Endothelial cell of umbilical vein (primary cell): Measurements from ENCODE around the gene GABRA4. TPM values are rescaled to one million over a fixed set of nuclear protein-coding genes. Genes with fewer than 3 reads are reported as not detected.

Experiments used
- BruUV-seq: library from RNA; stranded (reverse); fragments of 400-500 nt; replicated peaks from 2 replicates; lab custom pipeline; 2021; lab: Mats Ljungman, UMichigan
- CTCF ChIA-PET: fragments of 300-600, 350-600 bp; sonication (Branson Sonifier 250); formaldehyde crosslinking; loops from one replicate; lab custom pipeline; 2021; ENCODE audit warnings: antibody characterized with exemption, inconsistent platforms; lab: Charles Lee
- POLR2A ChIA-PET: fragments of 300-600, 350-600 bp; sonication (Branson Sonifier 250); formaldehyde crosslinking; loops from one replicate; lab custom pipeline; 2021; ENCODE audit warnings: antibody characterized with exemption, inconsistent platforms; lab: Charles Lee
- DNase-seq: peaks from one replicate; pipeline ENCODE4 v3.0.0-alpha.2; 2011; ENCODE audit warnings: low read depth, low spot score
- FAIRE-seq: peaks from 2 replicates; lab custom pipeline; 2011; peaks lifted over from hg19 to GRCh38; lab: Jason Lieb, UNC
- H2AFZ ChIP-seq: 2 replicates; pipeline ENCODE4 v1.6.0; 2012; ENCODE audit warnings: low read depth, low read length, control low read depth, inconsistent platforms
- H3K27ac ChIP-seq: 2 replicates; pipeline ENCODE4 v1.5.1; 2011; ENCODE audit warnings: low read depth, mild to moderate bottlenecking, control low read depth, low read length, moderate library complexity; ENCODE audit not compliant: insufficient read depth
- H3K27me3 ChIP-seq, 2 experiments: 2 replicates each; pipeline versions ENCODE4 v1.6.0 to v1.6.1; 2011; ENCODE audit warnings: low read length in 2 of 2, mixed read lengths in 1 of 2; ENCODE audit not compliant: control insufficient read depth in 2 of 2, insufficient read depth in 2 of 2
- H3K36me3 ChIP-seq, 2 experiments: 2 replicates in 1 of 2; 3 replicates in 1 of 2; pipeline ENCODE4 v1.5.1; 2011; ENCODE audit warnings: low read length in 2 of 2, mild to moderate bottlenecking in 1 of 2, moderate library complexity in 1 of 2; ENCODE audit not compliant: control insufficient read depth in 2 of 2, insufficient read depth in 2 of 2; ENCODE audit errors: extremely low read depth in 1 of 2
- H3K4me1 ChIP-seq: 3 replicates; pipeline ENCODE4 v1.5.1; 2011; ENCODE audit warnings: mild to moderate bottlenecking, low read length; ENCODE audit not compliant: control insufficient read depth, insufficient read depth; ENCODE audit errors: extremely low read depth
- H3K4me2 ChIP-seq: 2 replicates; pipeline ENCODE4 v1.6.1; 2011; ENCODE audit warnings: low read length, control low read depth, mixed read lengths; ENCODE audit not compliant: insufficient read depth
- H3K4me3 ChIP-seq, 3 experiments: fragments of 200-600 bp in 1 of 3; sonication (generic), shearing (Covaris generic) in 1 of 3; replicated peaks in 1 of 3; 2 replicates each; pipeline ENCODE4 v1.5.1; 2011 to 2016; ENCODE audit warnings: control low read depth in 3 of 3, low read length in 3 of 3, mild to moderate bottlenecking in 2 of 3, inconsistent platforms in 1 of 3, low read depth in 1 of 3, moderate library complexity in 1 of 3; ENCODE audit not compliant: insufficient read depth in 1 of 3
- H3K79me2 ChIP-seq: 2 replicates; pipeline ENCODE4 v1.6.0; 2012; ENCODE audit warnings: low read length, inconsistent platforms; ENCODE audit not compliant: control insufficient read depth, insufficient read depth
- H3K9ac ChIP-seq: replicated peaks from 2 replicates; pipeline ENCODE3; 2011; ENCODE audit warnings: low read length, control low read depth; ENCODE audit not compliant: insufficient read depth; ENCODE audit errors: extremely low read depth
- H3K9me1 ChIP-seq: replicated peaks from 3 replicates; pipeline ENCODE4 v1.6.0; 2011; ENCODE audit warnings: mild to moderate bottlenecking, low read length; ENCODE audit not compliant: control insufficient read depth, insufficient read depth; ENCODE audit errors: extremely low read depth
- H3K9me3 ChIP-seq: replicated peaks from 2 replicates; pipeline ENCODE4 v1.5.1; 2012; ENCODE audit warnings: low read length, inconsistent platforms; ENCODE audit not compliant: control insufficient read depth, insufficient read depth
- H4K20me1 ChIP-seq: replicated peaks from 2 replicates; pipeline ENCODE3; 2011; ENCODE audit warnings: mild to moderate bottlenecking, low read length; ENCODE audit not compliant: control insufficient read depth, insufficient read depth; ENCODE audit errors: extremely low read depth
- EZH2 ChIP-seq: IDR thresholded peaks from 2 replicates; pipeline ENCODE4 v1.6.1; 2012; ENCODE audit warnings: borderline replicate concordance, low read depth, mild to moderate bottlenecking, moderate library complexity, low read length, inconsistent platforms; ENCODE audit not compliant: severe bottlenecking
- FOS ChIP-seq: IDR thresholded peaks from 2 replicates; pipeline ENCODE4 v1.6.1; 2011; ENCODE audit warnings: mild to moderate bottlenecking, low read length, moderate library complexity, borderline replicate concordance; ENCODE audit not compliant: insufficient read depth
- GATA2 ChIP-seq: IDR thresholded peaks from 2 replicates; pipeline ENCODE4 v1.7.0; 2011; ENCODE audit warnings: low read depth, mild to moderate bottlenecking, moderate library complexity, mixed read lengths, low read length; ENCODE audit not compliant: insufficient read length, insufficient read depth
- JUN ChIP-seq: IDR thresholded peaks from 2 replicates; pipeline ENCODE4 v1.6.1; 2011; ENCODE audit warnings: borderline replicate concordance, low read depth; ENCODE audit not compliant: insufficient read length, insufficient read depth
- MYC ChIP-seq: IDR thresholded peaks from one replicate; pipeline ENCODE4 v1.6.1; 2011; ENCODE audit warnings: mild to moderate bottlenecking, low read depth, low read length
- POLR2A ChIP-seq: IDR thresholded peaks from 2 replicates; pipeline ENCODE4 v1.6.1; 2012; ENCODE audit warnings: low read depth, mild to moderate bottlenecking, control low read depth, low read length
- POLR2AphosphoS5 ChIP-seq: IDR thresholded peaks from 2 replicates; pipeline ENCODE4 v1.6.1; 2012; ENCODE audit warnings: low read depth, mild to moderate bottlenecking, control low read depth, low read length, moderate library complexity; ENCODE audit not compliant: insufficient read depth
- dilution Hi-C: fragments of 300-500 bp; cut with MboI; formaldehyde crosslinking; loops from one replicate; pipeline ENCODE4 v1.15.0; 2019; ENCODE audit warnings: low sequenced_read_pairs; ENCODE audit not compliant: extremely low pct_ligation_motif_present
- intact Hi-C: fragments of 100-400 bp; cut with micrococcal nuclease; formaldehyde crosslinking; loops from one replicate; pipeline ENCODE4 v1.10.0; 2022
- polyA plus RNA-seq, 4 experiments: library from polyadenylated mRNA; depleted of rRNA in 3 of 4; stranded (reverse) in 3 of 4; unstranded in 1 of 4; fragments of >200 nt; gene quantifications; 2 replicates each; pipeline versions ENCODE4 v1.2.1 to v1.2.3, GENCODE V29; 2011 to 2012; ENCODE audit warnings: missing spikeins in 1 of 4
- total RNA-seq: library from RNA; stranded (reverse); gene quantifications from 2 replicates; pipeline ENCODE4 v1.2.3, GENCODE V29; 2021
- TF ChIP-seq, protein P1 (sequence below), 2 donors: IDR thresholded peaks; 1 replicate in 1 of 2; 2 replicates in 1 of 2; pipeline ENCODE4 v1.5.1; 2011; ENCODE audit warnings: low read length in 2 of 2, mild to moderate bottlenecking in 2 of 2, moderate library complexity in 2 of 2, control low read depth in 1 of 2, inconsistent platforms in 1 of 2, low read depth in 1 of 2; ENCODE audit not compliant: insufficient read depth in 1 of 2; ENCODE audit errors: extremely low read depth in 1 of 2
- TF ChIP-seq, protein P2 (sequence below): IDR thresholded peaks from 2 replicates; pipeline ENCODE4 v1.6.1; 2011; ENCODE audit not compliant: insufficient read depth, insufficient read length

Gene GABRA4
- total and polyA plus RNA-seq, 2 donors (not counting 3 experiments of a cell fraction or from before 2014, with no cell fraction given), result not detected

GRCh38 chr4:46980851-46981250 is 12.5 kb downstream of the GABRA4 start:
- TF ChIP-seq POLR2AphosphoS5 (no peak), GATA2 (no peak), JUN (no peak), FOS (no peak), EZH2 (no peak)
- Histone ChIP-seq H3K27ac (no peak overlapping the region), H3K9ac (no peak overlapping the region), H3K4me2 (no peak overlapping the region), H3K27me3 (no peaks in the 10 kb centered on the region), H3K9me1 (no peaks in the 10 kb centered on the region), H3K9me3 (no peaks in the 10 kb centered on the region), H4K20me1 (no peaks in the 10 kb centered on the region), H3K4me1 (no peaks in the 10 kb centered on the region), H3K4me3 (no peak overlapping the region), H3K36me3 (no peaks in the 10 kb centered on the region), H2AFZ (no peak overlapping the region), H3K79me2 (no peaks in the 10 kb centered on the region)
- no TSS peak for BruUV-seq
- dilution Hi-C loops, result no loop called here
- FAIRE-seq, result no peak
- ChIA-PET CTCF (no interaction called here), POLR2A (no interaction called here)
- DNase-seq, result no peak
- intact Hi-C loops, result no loop called here

GRCh38 chr4:46979726-46980125 is 13.7 kb downstream of the GABRA4 start:
- no peaks in the 10 kb centered on the region for H3K36me3 ChIP-seq
- no peak for FAIRE-seq

More at GRCh38 chr4:46979726-46980125, 13.7 kb downstream of the GABRA4 start:
- Histone ChIP-seq H3K9me1 (no peaks in the 10 kb centered on the region), H2AFZ (no peak overlapping the region), H3K4me2 (no peak overlapping the region), H3K27me3 (no peaks in the 10 kb centered on the region), H3K27ac (no peak overlapping the region), H3K9me3 (no peaks in the 10 kb centered on the region), H3K79me2 (no peaks in the 10 kb centered on the region), H3K4me3 (no peak overlapping the region), H4K20me1 (no peaks in the 10 kb centered on the region), H3K4me1 (no peaks in the 10 kb centered on the region), H3K9ac (no peak overlapping the region)
- BruUV-seq, result no TSS peak
- dilution Hi-C loops, result no loop called here
- ChIA-PET POLR2A (no interaction called here), CTCF (no interaction called here)
- intact Hi-C loops, result no loop called here
- no peak for DNase-seq
- no peak for TF ChIP-seq POLR2AphosphoS5
- no peak for TF ChIP-seq FOS
- no peak for TF ChIP-seq GATA2
- TF ChIP-seq, protein P1, sequence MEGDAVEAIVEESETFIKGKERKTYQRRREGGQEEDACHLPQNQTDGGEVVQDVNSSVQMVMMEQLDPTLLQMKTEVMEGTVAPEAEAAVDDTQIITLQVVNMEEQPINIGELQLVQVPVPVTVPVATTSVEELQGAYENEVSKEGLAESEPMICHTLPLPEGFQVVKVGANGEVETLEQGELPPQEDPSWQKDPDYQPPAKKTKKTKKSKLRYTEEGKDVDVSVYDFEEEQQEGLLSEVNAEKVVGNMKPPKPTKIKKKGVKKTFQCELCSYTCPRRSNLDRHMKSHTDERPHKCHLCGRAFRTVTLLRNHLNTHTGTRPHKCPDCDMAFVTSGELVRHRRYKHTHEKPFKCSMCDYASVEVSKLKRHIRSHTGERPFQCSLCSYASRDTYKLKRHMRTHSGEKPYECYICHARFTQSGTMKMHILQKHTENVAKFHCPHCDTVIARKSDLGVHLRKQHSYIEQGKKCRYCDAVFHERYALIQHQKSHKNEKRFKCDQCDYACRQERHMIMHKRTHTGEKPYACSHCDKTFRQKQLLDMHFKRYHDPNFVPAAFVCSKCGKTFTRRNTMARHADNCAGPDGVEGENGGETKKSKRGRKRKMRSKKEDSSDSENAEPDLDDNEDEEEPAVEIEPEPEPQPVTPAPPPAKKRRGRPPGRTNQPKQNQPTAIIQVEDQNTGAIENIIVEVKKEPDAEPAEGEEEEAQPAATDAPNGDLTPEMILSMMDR (IDR thresholded peaks at IDR 0.05; ENCODE audit: extremely low read depth in 1 of 2, insufficient read depth in 1 of 2, low read depth in 1 of 2, low read length in 2 of 2), result no peak
- TF ChIP-seq, protein P2, sequence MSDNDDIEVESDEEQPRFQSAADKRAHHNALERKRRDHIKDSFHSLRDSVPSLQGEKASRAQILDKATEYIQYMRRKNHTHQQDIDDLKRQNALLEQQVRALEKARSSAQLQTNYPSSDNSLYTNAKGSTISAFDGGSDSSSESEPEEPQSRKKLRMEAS, result no peak
- TF ChIP-seq POLR2A, result no peak
- no peak for TF ChIP-seq JUN
- TF ChIP-seq MYC, result no peak
- no peak for TF ChIP-seq EZH2
